Activated T-helper 9 cell treated with anti-CD3 and anti-CD28 coated beads, Interleukin-2, amount 50 U/mL, for 16 hours (primary cell): Measurements from ENCODE around the gene PODXL2.
"Not testable (repeated sequence)": the region's sequence is repeated elsewhere in the genome, so short reads cannot be mapped to it uniquely, and the experiment has no call there.

Source experiments
- DNase-seq: peaks from one replicate; pipeline ENCODE4 v3.0.0-alpha.2; 2020; ENCODE audit warnings: low read depth

Gene PODXL2

DNA sequence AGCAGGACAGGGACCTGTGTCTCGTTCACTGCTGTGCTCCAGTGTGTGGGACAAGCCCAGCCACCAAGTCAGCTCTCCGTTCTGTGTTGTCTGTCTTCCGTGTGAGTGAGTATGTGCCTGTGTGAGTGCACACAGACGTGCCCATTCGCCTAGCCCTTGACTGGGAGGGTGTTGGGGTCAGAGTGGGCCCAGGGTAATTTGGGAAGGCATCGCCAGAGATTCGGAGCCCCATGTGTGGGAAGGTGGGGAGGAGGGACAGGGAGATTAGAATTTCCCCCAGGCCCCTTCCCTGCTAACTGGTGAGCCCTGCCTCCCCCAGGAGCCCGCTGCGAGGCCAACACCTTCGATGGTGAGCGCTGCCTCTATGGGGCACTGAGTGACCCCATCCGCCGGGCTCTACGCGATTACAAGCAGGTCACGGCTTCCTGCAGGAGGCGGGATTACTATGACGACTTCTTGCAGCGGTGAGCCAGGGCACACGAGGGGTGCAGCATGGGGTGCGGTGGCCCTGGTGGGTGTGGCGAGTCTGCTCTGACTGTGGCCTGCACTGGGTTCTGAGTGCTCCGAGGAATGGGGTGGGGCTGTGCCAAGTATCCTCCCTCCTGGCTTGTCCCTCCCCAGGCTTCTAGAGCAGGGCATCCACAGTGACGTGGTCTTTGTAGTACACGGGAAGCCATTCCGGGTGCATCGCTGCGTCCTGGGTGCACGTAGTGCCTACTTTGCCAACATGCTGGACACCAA lies 46.8 kb downstream of the PODXL2 start:
- no peak for DNase-seq

GRCh38 chr3:127676456-127676855 lies 47.5 kb downstream of the PODXL2 start:
- no peak for DNase-seq

DNA sequence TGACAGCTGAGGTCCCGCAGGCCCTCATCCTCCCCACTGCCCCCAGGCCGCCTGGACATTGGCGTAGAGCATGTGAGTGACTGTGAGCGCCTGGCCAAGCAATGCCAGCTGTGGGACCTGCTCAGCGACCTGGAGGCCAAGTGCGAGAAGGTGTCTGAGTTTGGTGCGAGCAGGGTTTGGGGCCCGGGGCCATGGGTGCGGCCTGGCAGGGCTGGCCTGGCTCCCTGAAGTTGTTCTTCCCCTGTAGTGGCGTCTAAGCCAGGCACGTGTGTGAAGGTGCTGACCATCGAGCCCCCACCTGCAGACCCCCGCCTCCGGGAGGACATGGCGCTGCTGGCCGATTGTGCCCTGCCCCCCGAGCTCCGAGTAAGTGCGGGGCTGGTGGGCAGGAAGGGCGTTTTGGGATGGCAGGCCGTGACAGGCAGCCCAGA lies 48.0 kb downstream of the PODXL2 start:
- no peak for DNase-seq

DNA sequence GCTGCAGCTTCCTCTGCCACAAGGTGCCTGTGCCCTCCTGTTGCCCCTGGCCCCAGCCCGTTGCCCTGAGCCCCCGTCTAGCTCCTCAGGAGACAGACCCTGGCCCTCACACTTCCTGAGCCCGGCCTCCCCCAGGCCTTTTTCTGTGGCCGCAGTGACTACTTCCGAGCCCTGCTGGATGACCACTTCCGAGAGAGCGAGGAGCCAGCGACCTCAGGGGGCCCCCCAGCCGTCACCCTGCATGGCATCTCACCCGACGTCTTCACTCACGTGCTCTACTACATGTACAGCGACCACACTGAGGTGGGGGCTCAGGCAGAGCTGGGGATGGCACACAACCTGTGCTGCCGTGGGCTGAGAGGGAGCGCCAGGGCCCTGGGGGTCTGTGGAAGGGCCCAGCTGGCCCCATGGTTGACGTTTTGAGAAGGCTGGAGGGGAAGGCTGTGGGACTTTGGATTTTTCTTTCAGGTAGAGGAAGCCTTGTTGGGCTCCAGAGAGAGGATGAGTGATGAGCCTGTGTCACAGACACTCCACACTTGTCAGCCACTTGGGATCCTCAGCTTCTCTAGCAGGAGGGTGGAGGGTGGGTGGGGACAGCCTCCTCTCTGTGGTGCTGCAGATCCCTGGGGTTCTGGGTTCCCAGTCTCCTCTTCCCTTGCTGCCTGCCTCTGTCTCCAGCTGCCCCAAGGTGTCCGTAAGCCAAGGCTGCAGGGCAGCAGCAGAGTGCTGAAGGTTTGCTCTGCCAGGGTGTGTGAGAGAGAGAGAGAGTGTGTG lies 48.7 kb downstream of the PODXL2 start:
- no peak for DNase-seq

GRCh38 chr3:127678315-127678599 lies 49.3 kb downstream of the PODXL2 start:
- DNase-seq = no peak

GRCh38 chr3:127678611-127679533 lies 49.9 kb downstream of the PODXL2 start:
- no peak for DNase-seq

DNA sequence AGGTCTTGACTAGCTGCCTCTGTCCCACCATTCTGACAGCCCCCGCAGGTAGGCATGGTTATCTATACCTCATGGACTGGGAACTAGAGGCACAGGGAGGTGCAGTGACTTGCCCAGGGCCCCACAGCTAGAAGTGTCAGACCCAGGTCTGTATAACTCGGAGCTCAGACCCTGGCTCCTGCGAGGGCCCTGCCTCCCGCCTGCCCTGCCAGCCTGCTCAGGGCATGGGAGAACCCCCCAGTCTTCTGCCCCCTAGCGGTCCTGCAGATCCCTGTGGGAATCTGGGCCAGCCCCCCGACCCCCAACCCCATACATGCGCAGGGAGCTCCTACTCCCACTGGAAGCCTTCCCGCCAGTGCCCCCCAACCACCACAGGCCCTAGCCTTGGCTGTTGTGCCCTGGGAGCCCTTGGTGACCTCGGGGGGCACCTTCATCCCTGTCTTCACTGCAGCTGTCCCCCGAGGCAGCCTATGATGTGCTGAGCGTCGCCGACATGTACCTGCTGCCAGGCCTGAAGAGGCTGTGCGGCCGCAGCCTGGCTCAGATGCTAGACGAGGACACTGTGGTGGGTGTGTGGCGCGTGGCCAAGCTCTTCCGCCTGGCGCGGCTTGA lies 50.7 kb downstream of the PODXL2 start:
- no peak for DNase-seq

- DNase-seq = no peak
Observed at GRCh38 chr3:127680146-127680661, 51.2 kb downstream of the PODXL2 start.

GRCh38 chr3:127680798-127681221 lies 51.8 kb downstream of the PODXL2 start:
- DNase-seq = no peak

DNA sequence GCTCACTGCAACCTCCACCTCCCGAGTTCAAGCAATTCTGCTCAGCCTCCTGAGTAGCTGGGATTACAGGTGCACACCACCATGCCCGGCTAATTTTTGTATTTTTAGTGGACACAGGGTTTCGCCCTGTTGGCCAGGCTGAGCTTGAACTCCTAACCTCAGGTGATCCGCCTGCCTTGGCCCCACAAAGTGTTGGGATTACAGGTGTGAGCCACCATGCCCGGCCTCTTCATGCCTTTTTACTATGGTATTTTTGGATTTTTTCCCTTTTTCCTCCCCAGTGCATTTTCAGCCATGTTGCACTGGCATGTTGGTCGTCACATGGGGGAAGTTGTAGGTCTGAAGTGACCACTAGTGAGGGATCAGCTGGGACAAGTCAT lies 53.2 kb downstream of the PODXL2 start:
- not testable (repeated sequence) for DNase-seq

GRCh38 chr3:127682561-127682960 lies 53.6 kb downstream of the PODXL2 start:
- no peak for DNase-seq

- no peak for DNase-seq
Observed at GRCh38 chr3:127684871-127685707, 56.1 kb downstream of the PODXL2 start.

DNA sequence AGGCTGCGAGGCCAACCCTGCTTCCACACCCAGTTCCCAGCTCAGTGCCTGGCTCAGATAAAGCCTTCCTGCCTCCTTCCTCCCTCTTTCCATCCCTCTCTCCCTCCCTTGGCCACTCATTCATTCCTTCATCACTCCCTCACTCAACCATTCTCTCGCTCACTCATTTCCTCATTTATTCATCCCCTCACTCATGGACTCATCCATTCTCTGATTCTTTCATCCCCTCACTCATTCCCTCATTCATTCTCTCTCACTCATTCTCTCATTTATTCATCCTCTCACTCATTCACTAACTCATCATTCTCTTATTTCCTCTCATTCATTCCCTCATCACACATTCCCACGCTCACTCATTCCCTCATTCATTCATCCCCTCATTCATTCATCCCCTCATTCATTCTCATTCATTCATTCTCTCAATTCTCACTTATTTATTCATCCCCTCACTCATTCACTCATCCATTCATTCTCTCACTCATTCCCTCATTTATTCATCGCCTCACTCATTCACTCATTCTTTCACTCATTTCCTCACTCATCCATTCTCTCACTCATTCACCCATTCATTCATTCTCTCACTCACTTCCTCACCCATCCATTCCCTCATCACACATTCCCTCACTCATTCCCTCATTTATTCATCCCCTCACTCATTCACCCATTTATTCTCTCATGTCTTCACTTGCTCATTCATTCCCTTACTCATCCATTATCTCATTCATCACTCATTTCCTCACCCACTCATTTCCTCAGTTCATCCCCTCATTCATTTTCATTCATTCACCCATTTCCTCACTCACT lies 56.9 kb downstream of the PODXL2 start:
- no peak for DNase-seq

DNA sequence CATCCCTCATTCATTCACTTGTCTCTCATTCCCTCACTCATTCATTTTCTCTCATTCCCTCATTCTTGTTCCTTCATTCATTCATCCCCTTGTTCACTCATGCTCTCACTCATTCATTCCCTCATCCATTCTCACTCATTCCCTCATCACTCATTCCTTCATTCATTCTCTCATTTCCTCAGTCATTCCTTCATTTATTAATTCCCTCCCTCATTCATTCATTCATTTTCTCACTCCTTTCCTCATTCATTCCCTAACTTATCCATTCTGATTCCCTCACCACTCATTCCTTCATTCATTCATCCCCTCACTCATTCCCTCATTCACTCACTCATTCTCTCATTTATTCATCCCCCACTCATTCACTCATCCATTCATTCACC lies 57.5 kb downstream of the PODXL2 start:
- DNase-seq = no peak

- no peak for DNase-seq
Observed at GRCh38 chr3:127687228-127687737, 58.3 kb downstream of the PODXL2 start.

DNA sequence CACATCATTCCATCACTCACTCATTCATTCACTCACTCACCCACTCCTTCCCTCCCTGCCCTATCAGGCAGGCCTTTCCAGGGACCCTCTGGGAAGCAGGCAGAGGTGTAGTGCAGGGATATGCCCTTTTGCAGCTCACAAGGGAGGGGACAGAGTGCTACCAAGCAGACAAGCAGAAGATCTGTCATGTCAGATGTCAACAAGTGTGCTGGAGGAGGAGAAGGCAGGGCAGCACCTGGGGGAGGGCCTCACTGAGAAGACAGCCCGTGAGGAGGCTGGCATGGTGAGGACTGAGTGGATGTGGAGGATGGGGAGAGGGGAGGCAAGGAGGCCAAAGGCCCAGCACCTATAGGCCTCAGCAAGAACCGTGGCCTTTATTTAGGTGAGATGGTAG lies 59.0 kb downstream of the PODXL2 start:
- DNase-seq = no peak

DNA sequence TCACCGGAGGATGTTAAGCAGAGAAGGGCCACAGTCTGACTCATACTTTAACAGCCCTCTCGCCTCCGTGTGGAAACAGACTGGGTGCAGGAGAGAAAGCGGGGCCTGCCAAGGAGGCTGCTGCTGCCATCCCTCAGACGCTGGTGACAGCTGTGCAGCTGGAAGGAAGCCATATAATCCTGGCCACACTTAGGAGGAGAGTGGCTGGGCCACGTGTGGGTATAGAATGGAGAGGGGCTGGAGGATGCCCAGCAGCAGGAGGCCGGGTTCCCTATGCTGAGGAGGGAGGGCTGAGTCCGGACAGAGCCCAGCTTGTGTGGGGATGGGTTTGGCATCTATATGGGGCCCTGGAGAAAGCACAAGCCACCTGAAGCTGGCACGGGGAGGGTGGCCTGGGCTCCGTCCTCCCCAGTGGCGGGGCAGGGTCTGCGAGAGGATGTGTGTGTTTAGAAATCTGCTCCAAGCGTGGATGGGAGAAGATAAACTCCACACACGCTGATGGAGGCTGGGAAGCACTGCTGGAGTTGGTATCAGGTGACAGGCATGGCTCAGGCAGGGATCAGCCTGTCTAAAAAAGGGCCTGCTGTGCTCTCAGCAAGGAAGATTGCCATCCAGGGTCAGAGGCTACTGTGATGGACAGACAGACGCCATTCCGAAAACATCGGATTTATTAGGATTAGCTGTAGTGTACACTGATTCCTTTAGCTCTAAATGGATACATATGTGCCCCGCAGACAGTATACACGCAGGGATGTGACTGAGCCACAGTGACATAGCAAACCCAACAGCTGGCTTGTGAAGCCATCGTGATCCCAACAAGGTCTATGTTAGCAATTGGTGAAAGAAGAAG lies 59.7 kb downstream of the PODXL2 start:
- no peak for DNase-seq

GRCh38 chr3:127689266-127689860 lies 60.4 kb downstream of the PODXL2 start:
- DNase-seq = no peak

DNA sequence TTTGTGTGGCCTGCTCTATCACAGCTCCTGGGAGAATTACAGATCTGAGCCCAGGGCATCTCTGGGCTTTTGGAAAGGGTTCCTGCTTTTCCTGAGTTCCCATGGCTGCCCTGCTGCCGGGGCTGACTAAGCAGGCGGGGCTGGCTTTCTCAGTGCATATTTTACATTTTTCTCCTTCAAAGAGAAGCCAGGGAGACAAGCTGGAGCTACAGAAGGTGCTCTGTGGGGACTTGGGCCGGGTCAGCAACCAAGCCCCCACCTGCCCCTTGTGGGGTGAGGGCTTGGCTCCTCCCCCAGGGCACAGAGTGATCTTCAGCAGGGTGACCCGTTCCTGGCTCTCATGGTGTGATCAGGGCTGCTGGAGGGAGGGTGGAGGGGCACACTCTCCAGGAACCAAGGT lies 61.1 kb downstream of the PODXL2 start:
- DNase-seq = no peak
